Endodermal cell (in vitro differentiated cells): Measurements from ENCODE around the gene KEL. TPM values are rescaled to one million over a fixed set of nuclear protein-coding genes. Genes with fewer than 3 reads are reported as not detected.

Experiments used
- DNase-seq: peaks from one replicate; pipeline ENCODE4 v3.0.0-alpha.2; 2017
- H3K27ac ChIP-seq: 2 replicates; pipeline ENCODE4 v1.5.1; 2013; ENCODE audit warnings: mild to moderate bottlenecking, low read depth, low read length, moderate library complexity
- H3K27me3 ChIP-seq: 2 replicates; pipeline ENCODE4 v1.6.1; 2013; ENCODE audit warnings: mild to moderate bottlenecking, low read length, moderate library complexity; ENCODE audit not compliant: insufficient read depth, control insufficient read depth, poor library complexity, severe bottlenecking
- H3K36me3 ChIP-seq: 2 replicates; pipeline ENCODE4 v1.7.0; 2013; ENCODE audit warnings: mild to moderate bottlenecking, low read length, moderate library complexity; ENCODE audit not compliant: control insufficient read depth, insufficient read depth
- H3K4me1 ChIP-seq: one replicate; pipeline ENCODE4 v1.7.0; 2013; ENCODE audit warnings: low read length; ENCODE audit not compliant: control insufficient read depth, insufficient read depth
- H3K4me3 ChIP-seq: 2 replicates; pipeline ENCODE4 v1.5.1; 2013; ENCODE audit warnings: mild to moderate bottlenecking, low read length, moderate library complexity
- H3K9ac ChIP-seq: 2 replicates; pipeline ENCODE4 v1.6.1; 2013; ENCODE audit warnings: mild to moderate bottlenecking, low read length, moderate library complexity; ENCODE audit not compliant: poor library complexity, severe bottlenecking; ENCODE audit errors: extremely low read depth
- H3K9me3 ChIP-seq: 2 replicates; pipeline ENCODE4 v1.6.1; 2013; ENCODE audit warnings: mild to moderate bottlenecking, low read length, moderate library complexity; ENCODE audit not compliant: control insufficient read depth
- H3K27ac Mint-ChIP-seq: 2 replicates; pipeline ENCODE4 v1.8.0; 2020; ENCODE audit warnings: mixed read lengths
- H3K27me3 Mint-ChIP-seq: 2 replicates; pipeline ENCODE4 v1.8.0; 2021; ENCODE audit warnings: mild to moderate bottlenecking, mixed read lengths; ENCODE audit not compliant: insufficient read depth
- H3K36me3 Mint-ChIP-seq: 2 replicates; pipeline ENCODE4 v1.8.0; 2020; ENCODE audit warnings: low read depth, mixed read lengths
- H3K4me1 Mint-ChIP-seq: 2 replicates; pipeline ENCODE4 v1.8.0; 2020; ENCODE audit warnings: mixed read lengths
- H3K4me3 Mint-ChIP-seq: 2 replicates; pipeline ENCODE4 v1.8.0; 2020; ENCODE audit warnings: mild to moderate bottlenecking, moderate library complexity, mixed read lengths
- H3K9me3 Mint-ChIP-seq: 2 replicates; pipeline ENCODE4 v1.8.0; 2020; ENCODE audit warnings: mild to moderate bottlenecking, mixed read lengths
- CTCF ChIP-seq: fragments of 200-600 bp; sonication (generic); conservative IDR thresholded peaks from 2 replicates; pipeline ENCODE4 v1.5.0; 2021; ENCODE audit warnings: antibody characterized with exemption, mild to moderate bottlenecking
- WGBS, 2 experiments: methylation state at CpG; one replicate each; pipeline versions ENCODE4 v1.1.5 to v1.1.7; 2013; ENCODE audit warnings: missing lambda C conversion rate in 2 of 2, mixed read lengths in 1 of 2; ENCODE audit not compliant: insufficient coverage in 1 of 2, insufficient read length in 1 of 2; 5-methylcytosine and 5-hydroxymethylcytosine counted together
- total RNA-seq, 2 donors: library from RNA; stranded (reverse); fragmentation: NEBNext Ultra II Directional in 1 of 2; extraction: Animal tissue kit (Norgen Biotek cat#: 25700) in 1 of 2; gene quantifications; 2 replicates in 1 of 2; 3 replicates in 1 of 2; pipeline ENCODE4 v1.2.1, GENCODE V29; 2021

The KEL gene
- total RNA-seq, 2 donors from 2014 or later, result 79.4 to 86.0 TPM

- peaks cover 19% of the 10 kb centered on the region for H3K27me3 Mint-ChIP-seq
- no peak overlapping the region for H3K27ac ChIP-seq
- H3K36me3 ChIP-seq, result no peaks in the 10 kb centered on the region
- no peak overlapping the region for H3K9ac ChIP-seq
- H3K4me3 Mint-ChIP-seq, result no peak overlapping the region
- H3K27ac Mint-ChIP-seq, result no peak overlapping the region
- H3K4me1 ChIP-seq, result no peaks in the 10 kb centered on the region
- no peak for DNase-seq
- H3K4me1 Mint-ChIP-seq, result peaks cover 5% of the 10 kb centered on the region
- 70 to 72% methylated on average over 5 of the region's 5 CpGs for WGBS, 2 experiments
- H3K36me3 Mint-ChIP-seq, result no peaks in the 10 kb centered on the region
- no peaks in the 10 kb centered on the region for H3K9me3 Mint-ChIP-seq
- no peaks in the 10 kb centered on the region for H3K27me3 ChIP-seq
- no peak for TF ChIP-seq CTCF
- no peak overlapping the region for H3K4me3 ChIP-seq
- H3K9me3 ChIP-seq, result no peaks in the 10 kb centered on the region
These were observed 29.6 kb downstream of the KEL start for GRCh38 chr7:142932386-142933091.

- TF ChIP-seq CTCF, result no peak
- no peak overlapping the region for H3K27ac Mint-ChIP-seq
- 94 to 95% methylated on average over 8 to 11 of the region's 11 CpGs for WGBS, 2 experiments
These were observed 31.9 kb downstream of the KEL start for GRCh38 chr7:142930126-142930730.

GRCh38 chr7:142927949-142928348 is 34.2 kb downstream of the KEL start:
- no peaks in the 10 kb centered on the region for H3K9me3 Mint-ChIP-seq
- H3K4me3 Mint-ChIP-seq, result no peak overlapping the region
- Histone ChIP-seq H3K36me3 (no peaks in the 10 kb centered on the region), H3K9ac (no peak overlapping the region), H3K4me3 (no peak overlapping the region), H3K27me3 (no peaks in the 10 kb centered on the region), H3K27ac (no peak overlapping the region), H3K4me1 (no peaks in the 10 kb centered on the region), H3K9me3 (no peaks in the 10 kb centered on the region)
- H3K36me3 Mint-ChIP-seq, result no peaks in the 10 kb centered on the region
- DNase-seq, result no peak
- WGBS, 2 experiments, result 82 to 83% methylated on average over 8 of the region's 8 CpGs
- H3K27ac Mint-ChIP-seq, result no peak overlapping the region
- no peak for TF ChIP-seq CTCF
- peaks cover 12% of the 10 kb centered on the region for H3K4me1 Mint-ChIP-seq
- peaks cover 42% of the 10 kb centered on the region for H3K27me3 Mint-ChIP-seq

More at GRCh38 chr7:142930126-142930730, 31.9 kb downstream of the KEL start:
- DNase-seq, result no peak
- Histone ChIP-seq H3K27me3 (no peaks in the 10 kb centered on the region), H3K27ac (no peak overlapping the region), H3K4me1 (no peaks in the 10 kb centered on the region), H3K9me3 (no peaks in the 10 kb centered on the region), H3K4me3 (no peak overlapping the region), H3K9ac (no peak overlapping the region), H3K36me3 (no peaks in the 10 kb centered on the region)
- H3K9me3 Mint-ChIP-seq, result no peaks in the 10 kb centered on the region
- no peak overlapping the region for H3K4me3 Mint-ChIP-seq
- H3K4me1 Mint-ChIP-seq, result peaks cover 5% of the 10 kb centered on the region
- no peaks in the 10 kb centered on the region for H3K36me3 Mint-ChIP-seq
- peaks cover 40% of the 10 kb centered on the region for H3K27me3 Mint-ChIP-seq
